ENCODE results near the gene FAM83D.
"Not testable (repeated sequence)": the region's sequence is repeated elsewhere in the genome, so short reads cannot be mapped to it uniquely, and the experiment has no call there.

Gene FAM83D

GRCh38 chr20:38970302-38970701 is 44.1 kb downstream of the FAM83D start:
- peak; percentile 28 to 43 for DNase-seq

- DNase-seq: no peak
Measured at GRCh38 chr20:38973107-38973506, 46.9 kb downstream of the FAM83D start.

DNA sequence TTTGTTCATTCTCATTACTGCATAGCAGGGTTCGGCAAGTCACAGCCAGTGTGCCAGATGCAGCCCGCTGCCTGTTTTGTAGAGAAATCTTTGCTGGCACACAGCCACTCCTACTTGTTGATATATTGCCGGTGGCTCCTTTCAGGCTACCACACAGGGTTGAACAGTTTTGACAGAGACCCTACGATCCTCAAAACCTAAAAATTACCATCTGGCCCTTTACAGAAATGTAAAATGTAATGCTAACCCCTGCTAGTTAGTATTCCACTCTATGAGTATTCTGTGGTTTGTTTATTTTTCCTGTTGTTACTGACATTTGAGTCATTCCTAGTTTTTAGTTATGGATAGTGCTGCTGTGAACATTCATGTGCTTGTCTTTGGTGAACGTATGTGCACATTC is 47.4 kb downstream of the FAM83D start:
- no peak for DNase-seq

- DNase-seq: no peak
Measured at GRCh38 chr20:38975539-38976120, 49.4 kb downstream of the FAM83D start.

DNA sequence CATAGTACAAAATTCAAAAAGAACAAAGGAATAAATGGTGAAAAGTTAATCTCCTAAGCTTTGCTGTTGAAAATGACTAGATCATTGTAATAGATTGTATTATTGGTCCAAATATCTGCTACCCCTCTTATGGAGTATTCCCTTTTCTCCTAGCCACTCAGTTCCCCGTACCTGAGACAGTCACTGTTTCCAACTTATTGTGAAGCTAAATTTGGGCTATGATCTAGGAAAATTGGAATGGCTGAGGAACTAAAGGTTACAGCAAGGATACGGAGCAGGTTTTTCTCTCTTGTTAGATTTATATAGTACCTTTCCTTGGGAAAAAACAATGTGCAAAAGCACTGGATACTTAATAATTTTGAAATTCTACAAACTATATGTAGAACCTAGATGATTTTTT is 53.2 kb downstream of the FAM83D start:
- no peak for DNase-seq

GRCh38 chr20:38979842-38980241 is 53.6 kb downstream of the FAM83D start:
- no peak for DNase-seq

DNA sequence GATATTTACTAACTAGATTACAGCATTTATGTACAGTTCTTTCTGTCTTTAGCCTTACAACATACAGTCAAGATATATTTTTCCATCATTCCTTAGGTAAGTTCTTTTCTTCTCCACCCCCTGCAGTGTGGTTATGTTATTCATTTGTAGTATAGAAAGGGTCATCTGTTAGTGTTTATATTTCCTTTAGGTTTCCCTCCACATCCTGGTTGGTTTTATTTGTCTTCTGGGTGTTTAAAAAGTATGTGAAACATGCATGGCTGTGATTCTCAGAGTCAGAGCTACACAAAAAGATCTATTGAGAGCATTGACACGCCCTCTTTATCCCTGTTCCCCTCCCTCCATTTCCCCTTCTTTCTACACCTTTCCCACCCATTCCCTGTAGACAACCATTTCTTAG is 56.1 kb downstream of the FAM83D start:
- no peak for DNase-seq

GRCh38 chr20:38985060-38985459 is 58.8 kb downstream of the FAM83D start:
- no peak for DNase-seq

- DNase-seq: peak in 1 of 2 experiments; percentile 57
Measured at GRCh38 chr20:38985603-38986170, 59.5 kb downstream of the FAM83D start.

- DNase-seq: no peak
Measured at GRCh38 chr20:38986663-38987062, 60.4 kb downstream of the FAM83D start.

DNA sequence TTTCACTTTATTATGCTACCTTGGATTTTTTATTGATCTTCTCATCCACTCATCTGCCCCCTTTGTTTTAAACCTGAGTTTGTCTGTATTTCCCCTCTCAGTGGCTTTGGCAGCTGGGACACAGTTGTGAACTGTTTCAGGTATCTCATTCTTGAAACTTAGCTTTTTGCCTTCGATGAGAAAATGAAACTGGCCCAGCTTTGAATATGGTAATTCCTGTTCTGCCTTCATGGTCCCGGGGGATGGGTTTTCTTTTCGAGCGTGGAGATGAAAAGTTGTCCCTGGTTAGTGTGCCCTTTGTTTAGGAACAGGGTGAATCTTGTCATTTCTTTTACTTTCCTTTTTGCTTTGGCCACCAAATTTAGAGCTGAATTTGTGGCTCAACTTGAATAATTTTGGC is 61.6 kb downstream of the FAM83D start:
- DNase-seq: no peak

- no peak for DNase-seq
Measured at GRCh38 chr20:38990728-38991127, 64.5 kb downstream of the FAM83D start.

- DNase-seq: no peak
Measured at GRCh38 chr20:38991814-38992704, 65.8 kb downstream of the FAM83D start.

DNA sequence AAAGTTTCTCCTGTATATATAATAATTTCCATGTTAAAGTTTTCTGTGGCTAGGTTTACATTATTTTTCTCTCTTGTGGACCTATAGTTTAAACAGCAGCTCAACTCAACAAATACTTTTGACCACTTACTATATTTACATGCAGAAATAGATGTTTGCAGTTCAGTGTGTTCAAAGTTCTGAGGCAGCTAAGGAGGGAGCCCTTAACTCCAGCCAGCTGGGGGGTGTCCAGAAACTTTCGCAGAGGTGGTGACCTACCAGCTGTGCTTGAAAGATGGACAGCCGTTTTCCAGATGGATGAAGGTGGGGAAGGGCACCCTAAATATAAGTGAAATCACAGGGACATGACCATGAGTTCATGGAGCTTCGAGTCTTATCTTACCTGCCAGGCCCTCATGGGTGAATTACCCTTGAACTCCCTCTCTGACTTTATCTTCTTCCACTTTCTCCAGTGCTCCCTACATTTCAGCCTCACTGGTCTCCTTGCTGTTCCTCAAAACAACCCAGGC is 69.4 kb downstream of the FAM83D start:
- no peak for DNase-seq

GRCh38 chr20:38996866-38997265 is 70.6 kb downstream of the FAM83D start:
- DNase-seq: not testable (repeated sequence)

GRCh38 chr20:38997622-38998021 is 71.4 kb downstream of the FAM83D start:
- no peak for DNase-seq

GRCh38 chr20:38999217-38999616 is 73.0 kb downstream of the FAM83D start:
- no peak for DNase-seq

GRCh38 chr20:38999965-39000910 is 74.0 kb downstream of the FAM83D start:
- DNase-seq: no peak
